SK-N-SH (cell line): ENCODE measurements around the gene NOL6. TPM values are rescaled to one million over a fixed set of nuclear protein-coding genes. Genes with fewer than 3 reads are reported as not detected.

Experiments used
- CTCF ChIA-PET: fragments of 300-600, 350-600 bp; formaldehyde crosslinking; extraction: SDS; loops from one replicate; lab custom pipeline; 2021; lab: Yijun Ruan, JAX
- POLR2A ChIA-PET: fragments of 350-600 bp; sonication (Branson Sonifier 250); formaldehyde crosslinking; extraction: SDS; loops from one replicate; lab custom pipeline; 2020; ENCODE audit warnings: antibody characterized with exemption, inconsistent platforms; lab: Yijun Ruan, JAX
- DNase-seq: peaks from one replicate; pipeline ENCODE4 v3.0.0; 2012
- H2AFZ ChIP-seq: fragments of 200-600 bp; sonication (generic); 2 replicates; pipeline ENCODE4 v1.8.1; 2016; ENCODE audit warnings: antibody characterized with exemption, mild to moderate bottlenecking, low read depth
- H3F3A ChIP-seq: fragments of 200-600 bp; sonication (generic); replicated peaks from 2 replicates; pipeline ENCODE3; 2016; ENCODE audit warnings: antibody characterized with exemption, mild to moderate bottlenecking; ENCODE audit not compliant: insufficient read depth
- H3K27ac ChIP-seq, 2 experiments: fragments of 200-500 bp in 1 of 2; fragments of 200-600 bp in 1 of 2; sonication (Bioruptor generic) in 1 of 2; sonication (generic), shearing (Covaris generic) in 1 of 2; 2 replicates each; pipeline versions ENCODE4 v1.5.1 to v1.6.1; 2014 to 2016; ENCODE audit warnings: low read depth in 2 of 2, inconsistent platforms in 1 of 2, low read length in 1 of 2, mild to moderate bottlenecking in 1 of 2, mixed read lengths in 1 of 2
- H3K27me3 ChIP-seq: fragments of 200-600 bp; sonication (generic), shearing (Covaris generic); 2 replicates; pipeline ENCODE4 v1.6.1; 2016; ENCODE audit warnings: mixed run types; ENCODE audit not compliant: insufficient read depth
- H3K36me3 ChIP-seq, 2 experiments: fragments of 200-500 bp in 1 of 2; fragments of 200-600 bp in 1 of 2; sonication (Bioruptor generic) in 1 of 2; sonication (generic) in 1 of 2; replicated peaks in 1 of 2; 2 replicates each; pipeline versions ENCODE3 to v1.5.1; 2014 to 2016; ENCODE audit warnings: low read length in 1 of 2, mild to moderate bottlenecking in 1 of 2; ENCODE audit not compliant: insufficient read depth in 2 of 2, control insufficient read depth in 1 of 2
- H3K4me1 ChIP-seq, 2 experiments: fragments of 200-500 bp in 1 of 2; fragments of 200-600 bp in 1 of 2; sonication (Bioruptor generic) in 1 of 2; sonication (generic), shearing (Covaris generic) in 1 of 2; 2 replicates each; pipeline versions ENCODE4 v1.5.1 to v1.6.1; 2014 to 2016; ENCODE audit warnings: low read depth in 1 of 2, low read length in 1 of 2, mixed run types in 1 of 2; ENCODE audit not compliant: insufficient read depth in 2 of 2, control insufficient read depth in 1 of 2
- H3K4me2 ChIP-seq: fragments of 200-600 bp; sonication (generic), shearing (Covaris generic); 2 replicates; pipeline ENCODE4 v1.6.1; 2017; ENCODE audit warnings: mixed run types
- H3K4me3 ChIP-seq, 2 experiments: fragments of 200-500 bp in 1 of 2; fragments of 200-600 bp in 1 of 2; sonication (Bioruptor generic) in 1 of 2; sonication (generic), shearing (Covaris generic) in 1 of 2; 2 replicates each; pipeline versions ENCODE4 v1.5.1 to v1.8.1; 2014 to 2016; ENCODE audit warnings: low read depth in 2 of 2, inconsistent platforms in 1 of 2, low read length in 1 of 2, mild to moderate bottlenecking in 1 of 2, mixed read lengths in 1 of 2, moderate library complexity in 1 of 2
- H3K79me2 ChIP-seq: fragments of 200-600 bp; sonication (generic); 2 replicates; pipeline ENCODE4 v1.8.1; 2017; ENCODE audit warnings: mild to moderate bottlenecking; ENCODE audit not compliant: insufficient read depth
- H3K9ac ChIP-seq: fragments of 200-600 bp; sonication (generic); 2 replicates; pipeline ENCODE4 v1.6.1; 2017; ENCODE audit warnings: mixed run types
- H3K9me2 ChIP-seq: fragments of 200-600 bp; sonication (generic); 2 replicates; pipeline ENCODE4 v1.6.1; 2017; ENCODE audit warnings: mixed run types
- H3K9me3 ChIP-seq: fragments of 200-600 bp; sonication (generic); 2 replicates; pipeline ENCODE4 v1.6.1; 2017; ENCODE audit warnings: mixed run types, mild to moderate bottlenecking, moderate library complexity
- H4K20me1 ChIP-seq: fragments of 200-600 bp; sonication (generic); 2 replicates; pipeline ENCODE4 v1.6.1; 2017; ENCODE audit warnings: mild to moderate bottlenecking, mixed run types; ENCODE audit not compliant: insufficient read depth
- ELF1 ChIP-seq: IDR thresholded peaks from 2 replicates; pipeline ENCODE4 v1.4.0; 2012
- EZH2phosphoT487 ChIP-seq: fragments of 200-600 bp; sonication (generic); IDR thresholded peaks from 2 replicates; pipeline ENCODE4 v1.6.1; 2017; ENCODE audit warnings: low read depth, mixed run types, mild to moderate bottlenecking, antibody characterized with exemption, moderate library complexity, borderline replicate concordance
- FOXJ3 ChIP-seq: sonication (generic); formaldehyde crosslinking; IDR thresholded peaks from 2 replicates; pipeline ENCODE4 v1.5.1; 2020; ENCODE audit warnings: mild to moderate bottlenecking, missing genetic modification reagents
- GATA2 ChIP-seq: sonication (generic); formaldehyde crosslinking; IDR thresholded peaks from 2 replicates; pipeline ENCODE4 v1.5.0; 2020; ENCODE audit warnings: mild to moderate bottlenecking, missing genetic modification reagents
- JUND ChIP-seq: IDR thresholded peaks from 2 replicates; pipeline ENCODE4 v1.4.0; 2012
- NFIC ChIP-seq: IDR thresholded peaks from 2 replicates; pipeline ENCODE4 v1.4.0; 2012; ENCODE audit warnings: borderline replicate concordance
- NRF1 ChIP-seq: IDR thresholded peaks from 2 replicates; pipeline ENCODE4 v1.6.1; 2012; ENCODE audit warnings: low read depth, mild to moderate bottlenecking, low read length
- PBX3 ChIP-seq: IDR thresholded peaks from 2 replicates; pipeline ENCODE4; 2012
- REST ChIP-seq: IDR thresholded peaks from 2 replicates; pipeline ENCODE4 v1.6.1; 2012; ENCODE audit warnings: mild to moderate bottlenecking, low read depth, low read length, moderate library complexity
- TCF12 ChIP-seq: IDR thresholded peaks from 2 replicates; pipeline ENCODE4 v1.4.0; 2012
- WGBS: methylation state at CpG from one replicate; pipeline ENCODE4 v1.1.6; 2017; ENCODE audit warnings: low lambda C conversion rate; 5-methylcytosine and 5-hydroxymethylcytosine counted together
- polyA plus RNA-seq, 3 experiments: library from polyadenylated mRNA; depleted of rRNA; stranded (reverse); fragments of >200 nt; gene quantifications; 2 replicates each; pipeline ENCODE4 v1.2.3, GENCODE V29; 2012

The NOL6 gene
- polyA plus RNA-seq, 1 of the 3 experiments (the other 2 are of a cell fraction): 52.2 TPM

- no peak for TF ChIP-seq GATA2
- TF ChIP-seq NFIC: no peak
- TF ChIP-seq NRF1: no peak
- TF ChIP-seq FOXJ3 (CRISPR knock-in tag): no peak
- TF ChIP-seq TCF12: no peak
- TF ChIP-seq ELF1: no peak
- TF ChIP-seq PBX3: no peak
- no peak for TF ChIP-seq EZH2phosphoT487
- no peak for TF ChIP-seq JUND
- CTCF ChIA-PET: interaction anchor here (2.5 to 2.9 kb wide), 2 partner anchors 14 to 28 kb away, joined by 6 to 13 read pairs; no protein-coding TSS in a partner anchor
- Histone ChIP-seq H3K79me2 (no peaks in the 10 kb centered on the region), H3K4me1 (no peaks in the 10 kb centered on the region), H3K27me3 (no peaks in the 10 kb centered on the region), H2AFZ (no peak overlapping the region), H3K9me3 (no peaks in the 10 kb centered on the region), H4K20me1 (no peaks in the 10 kb centered on the region), H3K27ac (no peak overlapping the region), H3F3A (peaks cover 7% of the 10 kb centered on the region), H3K36me3 (peaks cover 0 to 4% of the 10 kb centered on the region in 2 experiments), H3K4me3 (no peak overlapping the region), H3K9ac (no peak overlapping the region), H3K9me2 (no peaks in the 10 kb centered on the region), H3K4me2 (no peak overlapping the region)
- 87% methylated on average over 2 of the region's 2 CpGs for WGBS
- POLR2A ChIA-PET: no interaction called here
- DNase-seq: no peak
These were observed 6.4 kb upstream of the NOL6 start for GRCh38 chr9:33480106-33480505.

GRCh38 chr9:33476503-33476902 lies 2.8 kb upstream of the NOL6 start:
- no peak for DNase-seq
- Histone ChIP-seq H3K4me2 (no peak overlapping the region), H3K4me1 (peaks cover 0 to 11% of the 10 kb centered on the region in 2 experiments; a peak in 1 of 4 replicates), H3K27ac (no peak overlapping the region), H2AFZ (no peak overlapping the region), H3K36me3 (peaks cover 8 to 9% of the 10 kb centered on the region in 2 experiments), H3K4me3 (no peak overlapping the region), H3K9ac (no peak overlapping the region), H3K9me2 (no peaks in the 10 kb centered on the region), H3K79me2 (peaks cover 27% of the 10 kb centered on the region), H3F3A (peaks cover 7% of the 10 kb centered on the region), H4K20me1 (no peaks in the 10 kb centered on the region), H3K27me3 (no peaks in the 10 kb centered on the region), H3K9me3 (no peaks in the 10 kb centered on the region)
- 95% methylated on average over 10 of the region's 10 CpGs for WGBS
- CTCF ChIA-PET: interaction anchor here (0.6 to 2.7 kb wide), 6 partner anchors 10 to 171 kb away, joined by 3 to 14 read pairs (median 3); no protein-coding TSS in a partner anchor
- TF ChIP-seq REST: no peak
- POLR2A ChIA-PET: no interaction called here
